Measurements from ENCODE around the gene PPHLN1.
A peak's percentile ranks its signal among the peaks of the same experiment; 100 is the strongest.
"Not testable (repeated sequence)": the region's sequence is repeated elsewhere in the genome, so short reads cannot be mapped to it uniquely, and the experiment has no call there.

The PPHLN1 gene

DNA sequence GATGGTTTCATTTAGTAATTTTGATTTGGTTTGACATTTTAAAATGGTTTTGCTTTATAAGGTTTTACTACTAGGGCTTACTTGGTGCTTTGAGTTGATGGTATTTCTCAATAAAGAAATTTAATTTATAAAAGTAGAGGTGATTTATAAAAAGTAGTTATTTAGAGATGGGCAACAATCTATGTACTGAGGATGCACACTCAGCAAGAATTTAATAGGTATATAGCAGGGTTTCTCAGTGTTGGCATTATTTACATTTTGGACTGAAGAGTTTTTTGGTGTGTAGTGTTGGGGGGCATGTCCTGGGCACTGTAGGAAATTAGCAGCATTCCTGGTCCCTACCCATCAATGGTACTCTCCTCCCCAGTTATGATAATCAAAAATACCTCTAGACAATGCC is 47.7 kb downstream of the PPHLN1 start:
- DNase-seq = no peak

DNA sequence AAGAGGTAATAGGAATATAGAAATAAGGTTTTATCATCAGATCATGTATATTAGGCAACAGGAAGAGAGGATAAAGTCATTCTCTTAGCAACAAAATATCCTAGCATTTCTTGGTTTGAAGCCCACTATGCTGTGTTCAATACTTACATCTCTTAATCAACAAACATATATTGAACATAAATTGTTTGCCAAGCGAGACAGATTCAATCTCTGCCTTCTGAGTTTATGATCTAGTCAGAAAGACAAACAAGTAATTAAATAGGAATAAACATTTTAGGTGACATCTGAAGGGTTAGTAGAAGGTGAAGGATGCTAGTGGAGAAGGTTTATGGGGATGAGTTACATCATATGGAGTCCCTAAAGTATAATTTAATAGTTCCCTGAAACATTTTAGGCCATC is 54.8 kb downstream of the PPHLN1 start:
- DNase-seq = no peak

DNA sequence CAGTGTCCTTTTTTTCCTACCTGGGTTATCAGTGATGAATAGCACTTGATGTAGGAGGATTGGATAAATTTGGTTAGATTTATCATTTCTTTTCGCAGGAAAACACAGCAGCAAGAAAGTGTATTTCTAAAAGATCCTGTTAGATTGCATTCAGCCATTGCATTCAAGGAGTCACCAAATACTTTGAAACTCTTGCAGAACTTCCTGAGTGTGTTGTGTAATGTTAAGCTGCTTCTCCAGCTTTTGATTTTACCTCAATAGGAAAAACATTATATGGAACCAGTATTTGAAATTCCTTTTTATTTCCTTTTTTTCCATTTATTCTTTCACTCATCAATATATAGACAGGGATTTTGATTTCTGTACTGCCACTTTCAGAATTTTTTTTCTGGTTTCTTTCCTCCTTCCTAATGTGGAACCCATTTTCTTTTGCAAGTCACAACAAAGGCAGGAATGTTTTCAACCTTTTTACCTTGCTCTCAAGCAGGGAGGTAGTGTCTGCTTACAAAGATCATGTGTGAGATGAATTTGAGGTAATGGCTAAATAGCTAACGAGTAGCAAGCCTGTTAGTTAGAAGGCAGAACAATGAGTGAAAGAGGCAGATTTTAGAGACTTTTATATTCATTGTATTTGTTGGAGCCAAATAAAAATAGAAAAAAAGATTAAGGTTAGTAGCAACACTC is 56.2 kb downstream of the PPHLN1 start:
- DNase-seq = no peak

DNA sequence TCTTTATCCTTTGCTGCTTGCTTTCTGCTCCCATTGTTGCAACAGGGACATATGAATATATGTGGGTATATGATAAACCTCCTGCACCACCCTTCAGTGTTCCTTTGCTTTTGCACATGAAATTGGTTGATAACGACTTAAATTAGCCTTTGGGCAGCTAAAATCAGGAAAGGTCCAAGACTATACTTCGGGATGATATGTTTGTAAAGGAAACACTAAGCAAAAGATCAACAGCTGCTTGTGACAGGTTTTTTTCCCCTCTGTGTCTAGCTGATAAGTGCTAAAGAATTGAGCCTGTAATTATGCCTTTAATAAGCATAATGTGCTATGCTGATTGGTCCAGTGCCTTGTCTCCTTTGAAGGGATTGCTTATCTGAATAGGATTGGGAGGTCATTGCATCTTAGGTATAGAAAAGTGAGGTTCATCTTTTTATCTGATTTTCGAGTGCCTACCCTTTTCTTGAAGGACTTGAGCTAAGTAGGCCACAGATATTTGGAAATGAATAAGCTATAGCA is 59.4 kb downstream of the PPHLN1 start:
- no peak for DNase-seq

DNA sequence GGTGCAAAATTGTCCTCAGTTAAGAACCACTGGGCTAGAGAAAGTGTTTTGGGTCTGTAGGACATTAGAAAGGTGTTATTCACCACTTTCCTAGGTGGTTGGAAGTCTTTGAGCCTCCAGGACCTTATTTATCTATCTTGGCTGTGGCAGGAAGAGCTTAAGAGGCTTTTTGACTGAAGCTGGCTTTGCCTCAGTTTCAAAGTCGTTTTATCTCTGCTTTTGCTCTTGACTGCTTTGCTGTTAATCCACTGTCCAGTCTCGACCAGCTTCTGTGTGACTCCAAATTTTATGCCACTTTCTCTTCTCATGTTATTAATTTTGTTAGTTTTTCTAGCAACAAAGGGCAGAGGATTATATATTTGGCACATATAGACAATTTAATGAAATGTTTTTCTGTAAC is 60.3 kb downstream of the PPHLN1 start:
- no peak for DNase-seq

DNA sequence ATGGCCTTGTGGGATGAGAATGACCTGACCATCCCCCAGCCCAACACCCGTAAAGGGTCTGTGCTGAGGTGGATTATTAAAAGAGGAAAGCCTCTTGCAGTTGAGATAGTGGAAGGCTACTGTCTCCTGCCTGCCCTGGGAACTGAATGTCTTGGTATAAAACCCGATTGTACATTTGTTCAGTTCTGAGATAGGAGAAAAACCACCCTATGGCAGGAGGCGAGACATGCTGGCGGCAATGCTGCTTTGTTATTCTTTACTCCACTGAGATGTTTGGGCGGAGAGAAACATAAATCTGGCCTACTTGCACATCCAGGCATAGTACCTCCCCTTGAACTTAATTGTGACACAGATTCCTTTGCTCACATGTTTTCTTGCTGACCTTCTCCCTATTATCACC is 62.1 kb downstream of the PPHLN1 start:
- DNase-seq = not testable (repeated sequence)

DNA sequence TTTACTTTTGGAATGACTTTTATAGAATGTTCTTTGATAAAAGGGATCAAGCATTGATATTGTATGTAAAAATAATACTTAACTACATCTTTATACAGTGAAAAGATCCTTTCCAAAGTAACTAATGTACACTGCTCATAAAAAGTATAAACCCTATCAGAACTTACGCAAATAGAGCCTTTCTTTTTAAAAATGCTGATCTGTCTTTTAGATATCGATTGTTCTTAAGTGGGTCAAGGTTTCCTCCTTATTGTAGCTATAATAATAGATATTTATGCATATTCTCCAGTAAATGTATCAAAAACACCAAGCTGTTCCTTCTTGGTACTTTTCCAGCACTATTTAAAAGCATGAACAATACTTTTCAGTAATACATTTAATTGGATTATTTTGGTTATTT is 68.5 kb downstream of the PPHLN1 start:
- DNase-seq = no peak

DNA sequence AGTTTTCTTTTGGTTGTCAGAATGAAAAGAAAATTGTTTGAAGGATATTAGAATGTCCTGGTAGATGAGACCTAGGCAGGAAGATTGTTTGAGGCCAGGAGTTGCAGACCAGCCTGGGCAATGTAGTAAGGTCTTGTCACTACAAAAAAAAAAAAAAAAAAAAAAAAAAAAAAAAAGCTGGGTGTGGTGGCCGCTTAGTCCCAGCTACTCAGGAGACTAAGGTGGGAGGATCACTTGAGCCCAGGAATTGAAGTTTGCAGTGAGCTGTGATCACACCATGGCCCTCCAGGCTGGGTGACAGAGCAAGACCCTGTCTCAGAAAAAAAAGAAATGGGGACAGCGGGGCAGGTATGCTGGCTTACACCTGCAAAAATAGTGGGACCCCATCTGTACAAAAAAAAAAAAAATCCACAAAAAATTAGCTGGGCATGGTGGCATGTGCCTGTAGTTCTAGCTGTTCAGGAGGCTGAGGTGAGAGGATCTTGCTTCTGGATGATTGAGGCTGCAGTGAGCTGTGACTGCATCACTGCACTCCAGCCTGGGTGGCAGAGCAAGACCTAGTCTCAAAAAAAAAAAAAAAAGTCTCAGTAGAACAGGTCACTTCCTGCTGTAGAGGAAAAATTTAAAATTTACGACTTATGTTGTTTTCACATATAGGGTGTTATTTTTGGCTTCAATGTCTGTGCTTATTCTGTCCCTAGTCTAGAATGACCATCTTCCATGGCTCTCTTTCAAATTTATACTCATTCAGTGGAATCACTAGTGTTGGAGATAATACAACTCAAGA is 70.7 kb downstream of the PPHLN1 start:
- DNase-seq = no peak

DNA sequence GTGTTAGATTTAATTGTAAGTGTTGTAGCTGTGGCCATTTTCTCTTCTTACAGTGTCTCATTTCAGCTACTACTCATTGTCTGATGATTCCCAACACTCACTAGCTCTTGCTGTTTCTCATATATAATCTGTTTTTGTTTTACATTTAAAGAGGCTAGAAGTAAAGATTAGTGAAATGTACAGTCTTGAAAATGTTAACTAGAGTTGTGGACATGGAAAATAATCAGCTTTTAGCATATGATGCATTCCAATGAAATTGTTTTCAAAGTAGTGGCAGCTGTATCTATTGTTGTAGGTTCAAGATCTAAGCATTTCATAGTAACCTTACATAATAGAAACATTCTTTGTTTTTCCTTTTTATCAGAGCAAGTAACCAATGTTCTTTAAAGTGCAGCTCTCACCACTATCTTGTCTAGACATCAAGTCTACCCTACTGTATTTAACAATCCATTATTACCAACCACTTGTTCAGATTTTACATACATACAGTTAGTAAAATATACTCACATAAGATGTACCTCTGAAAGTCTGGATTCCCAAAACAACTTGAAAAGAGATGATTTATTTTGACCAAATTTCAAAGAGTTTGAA is 76.9 kb downstream of the PPHLN1 start:
- DNase-seq = no peak

DNA sequence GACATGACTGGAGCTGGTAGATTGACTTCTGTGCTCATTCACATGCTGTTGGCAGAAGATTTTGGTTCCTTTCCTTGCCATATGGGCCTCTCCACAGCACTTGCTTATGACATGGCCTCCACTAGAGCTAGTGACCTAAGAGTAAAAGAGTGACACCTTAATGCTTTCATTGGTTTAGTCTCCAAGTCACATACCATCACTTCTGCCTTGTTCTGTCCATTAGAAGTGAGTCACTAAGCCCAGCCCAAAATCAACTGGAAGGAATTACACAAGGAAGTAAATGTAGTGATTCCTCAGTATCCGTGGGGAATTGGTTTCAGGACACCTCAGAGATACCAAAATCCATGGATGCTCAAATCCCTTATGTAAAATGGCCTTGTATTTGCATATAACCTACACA is 81.3 kb downstream of the PPHLN1 start:
- DNase-seq = no peak

DNA sequence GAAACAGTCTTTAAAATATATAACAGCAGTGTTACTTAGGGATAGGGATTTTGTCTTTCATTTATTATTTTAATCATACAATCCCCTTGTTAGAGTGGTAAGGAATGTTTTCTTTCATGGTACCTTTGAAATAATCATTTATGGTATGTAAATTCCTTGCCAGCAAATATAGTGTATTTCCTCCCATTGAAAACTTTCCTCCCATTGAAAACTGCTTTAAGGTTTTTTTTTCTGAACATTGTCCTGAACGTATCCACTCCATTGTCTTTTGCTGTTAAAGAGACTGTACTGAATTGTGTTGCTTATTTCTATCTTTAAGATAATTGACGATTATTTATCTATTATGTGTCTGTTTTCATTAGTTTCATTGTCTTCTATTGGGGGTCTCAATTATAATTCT is 83.5 kb downstream of the PPHLN1 start:
- no peak for DNase-seq

DNA sequence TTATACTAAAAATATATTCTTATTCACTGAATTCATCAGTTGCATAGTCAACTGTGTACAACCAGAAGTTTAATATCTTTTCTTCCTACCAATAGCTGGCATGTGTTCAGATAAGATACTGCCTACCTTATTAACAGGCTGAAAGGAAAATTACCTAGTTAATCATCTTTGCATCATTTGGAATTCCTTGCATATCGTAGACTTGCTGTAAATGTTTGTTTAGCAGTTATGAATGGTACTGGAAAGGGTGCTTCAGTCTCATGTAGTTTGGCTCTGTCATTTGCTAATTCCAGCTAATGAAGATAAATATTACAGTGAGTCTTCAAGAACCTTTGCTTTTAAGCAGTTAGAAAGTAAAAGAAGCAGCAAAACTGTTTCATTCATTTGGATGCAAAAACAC is 84.4 kb downstream of the PPHLN1 start:
- DNase-seq = no peak

DNA sequence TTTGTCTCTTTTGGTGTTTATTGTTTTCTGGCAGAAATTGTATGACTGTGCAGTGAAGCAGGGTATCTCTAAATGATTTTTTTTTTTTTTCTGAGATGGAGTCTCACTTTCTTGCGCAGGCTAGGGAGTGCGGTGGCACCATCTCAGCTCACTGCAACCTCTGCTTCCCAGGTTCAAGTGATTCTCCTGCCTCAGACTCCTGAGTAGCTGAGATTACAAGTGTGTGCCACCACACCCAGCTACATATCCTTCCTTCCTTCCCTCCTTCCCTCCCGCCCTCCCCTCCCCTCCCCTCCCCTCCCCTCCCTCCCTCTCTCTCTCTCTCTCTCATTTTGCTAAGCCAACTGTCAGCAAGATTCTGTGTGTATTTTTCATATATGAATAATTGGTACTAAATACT is 94.4 kb downstream of the PPHLN1 start:
- DNase-seq = no peak

DNA sequence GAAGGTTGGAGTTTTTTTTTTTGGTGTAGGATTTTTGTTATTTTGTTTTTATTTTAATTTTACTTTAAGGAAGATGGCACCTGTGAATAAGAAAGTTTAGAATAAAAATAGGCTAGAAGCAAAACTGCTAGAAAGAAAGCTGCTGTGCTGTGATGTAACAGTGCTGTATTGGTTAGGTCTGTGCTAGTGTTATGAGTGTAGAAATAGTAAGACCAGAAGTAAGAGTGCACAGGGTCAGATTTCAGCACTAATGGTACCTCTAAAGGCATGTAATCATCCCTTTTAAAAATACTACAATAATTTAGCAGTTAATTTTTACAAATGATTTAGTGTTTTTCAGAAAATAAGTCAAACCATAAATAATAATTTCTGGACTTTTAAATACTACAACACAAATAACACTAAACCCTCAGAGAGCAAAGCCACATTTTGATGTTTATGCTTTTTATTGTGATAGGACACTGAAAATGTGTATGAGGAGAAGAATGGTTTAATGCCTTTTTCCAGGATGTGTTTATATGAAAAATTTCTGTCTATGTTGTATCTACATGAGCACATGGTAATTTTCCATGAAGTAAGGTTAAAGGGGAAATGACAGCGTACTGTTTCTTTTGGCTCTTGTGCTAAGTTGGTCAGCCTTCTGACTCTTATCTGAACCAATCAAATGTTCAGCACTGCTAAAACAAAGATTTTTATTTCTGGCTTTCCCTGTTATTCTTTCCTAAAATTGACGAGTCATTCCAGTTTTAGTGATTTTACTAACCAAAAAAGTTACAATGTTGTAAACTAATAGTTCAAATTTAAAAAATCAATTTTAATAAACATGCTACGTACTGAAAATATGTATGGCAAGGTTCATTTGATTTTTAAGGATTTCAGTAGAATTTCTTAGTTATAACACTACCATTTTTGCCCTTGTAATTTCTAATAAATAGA is 96.1 kb downstream of the PPHLN1 start:
- DNase-seq = peak in 1 of 5 donors; percentile 13

DNA sequence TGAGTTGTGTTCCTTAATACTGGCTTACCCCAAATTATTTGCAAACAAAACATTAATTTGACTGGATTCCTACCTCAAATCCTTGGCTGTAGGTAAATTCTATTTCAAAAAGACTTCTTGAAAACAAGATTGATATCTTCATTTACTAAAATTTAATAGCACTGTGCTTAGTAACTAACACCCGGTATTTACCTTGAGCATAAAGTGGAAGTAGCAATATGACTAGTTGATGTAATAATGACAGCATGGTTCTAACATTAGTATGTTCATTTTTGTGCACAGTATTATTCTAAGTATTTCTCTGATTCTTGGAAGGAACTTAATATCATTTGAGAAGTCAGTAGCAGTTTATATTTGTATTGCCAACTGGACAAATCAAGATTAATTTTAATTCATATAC is 96.8 kb downstream of the PPHLN1 start:
- DNase-seq = no peak

DNA sequence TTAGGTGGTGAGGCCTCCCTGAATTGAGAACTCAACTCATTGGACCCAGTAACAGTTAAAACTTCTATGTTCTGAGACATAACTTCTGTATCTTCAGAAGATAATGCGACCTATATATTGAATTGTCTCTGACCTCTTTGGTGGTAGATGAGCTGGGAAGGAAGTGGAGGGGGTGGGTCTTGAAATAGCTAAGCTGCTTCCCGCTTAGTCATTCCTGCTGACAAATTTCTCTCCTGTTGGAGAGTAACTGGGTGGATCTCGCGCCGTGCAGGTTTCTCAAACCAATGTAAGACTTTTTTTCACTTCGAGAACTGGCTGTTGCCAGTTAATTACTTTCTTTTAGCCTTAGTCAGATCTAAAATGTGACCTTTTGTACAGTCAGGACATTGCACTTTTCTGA is 100.8 kb downstream of the PPHLN1 start:
- peak in 1 of 5 donors; percentile 25 for DNase-seq

DNA sequence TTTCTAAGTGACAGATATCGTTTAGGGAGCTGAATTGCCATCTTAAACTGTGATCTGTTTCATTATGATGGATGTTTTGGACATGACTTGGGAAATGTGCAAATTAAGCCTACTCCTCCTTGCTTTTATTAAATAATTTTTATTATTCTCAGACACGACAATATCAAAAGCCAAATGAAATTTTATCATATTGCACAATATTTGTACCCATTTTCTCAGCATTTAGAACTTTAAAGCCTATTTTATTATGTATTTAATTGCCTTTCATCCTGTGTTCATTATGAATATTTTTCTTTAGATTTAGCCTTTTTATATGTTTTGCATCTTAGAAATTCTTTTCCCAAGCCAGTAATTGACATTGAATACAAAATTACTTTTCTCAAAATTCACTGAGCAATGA is 102.9 kb downstream of the PPHLN1 start:
- DNase-seq = no peak

DNA sequence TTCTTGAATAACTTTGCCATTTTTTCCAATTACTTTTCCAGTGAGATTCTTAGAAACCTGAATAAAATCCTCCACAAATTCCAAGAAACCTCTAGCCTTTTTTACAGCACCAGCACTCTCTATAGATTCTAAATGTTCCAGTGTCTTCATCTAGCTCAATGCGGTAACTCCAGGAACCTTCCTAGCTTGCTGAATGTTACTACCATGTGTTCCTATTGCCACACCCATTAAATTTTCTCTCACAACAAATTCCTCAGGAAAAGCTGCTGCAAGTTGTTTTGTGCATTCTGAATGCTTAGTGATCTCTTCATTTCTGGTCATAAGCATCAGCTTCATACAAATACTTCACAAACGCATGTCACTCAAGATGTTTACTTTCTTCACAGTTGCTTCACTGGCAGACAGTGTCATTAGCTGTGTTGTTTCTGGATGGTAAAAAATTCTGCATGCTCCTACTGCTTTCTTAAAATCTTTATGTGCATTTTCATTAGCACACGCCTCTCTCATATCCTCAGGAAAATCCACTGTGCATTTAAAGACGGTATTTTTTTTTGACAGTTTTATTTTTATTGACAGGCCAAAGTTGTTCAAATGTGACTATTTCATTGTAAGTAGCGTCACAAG is 106.7 kb downstream of the PPHLN1 start:
- no peak for DNase-seq

DNA sequence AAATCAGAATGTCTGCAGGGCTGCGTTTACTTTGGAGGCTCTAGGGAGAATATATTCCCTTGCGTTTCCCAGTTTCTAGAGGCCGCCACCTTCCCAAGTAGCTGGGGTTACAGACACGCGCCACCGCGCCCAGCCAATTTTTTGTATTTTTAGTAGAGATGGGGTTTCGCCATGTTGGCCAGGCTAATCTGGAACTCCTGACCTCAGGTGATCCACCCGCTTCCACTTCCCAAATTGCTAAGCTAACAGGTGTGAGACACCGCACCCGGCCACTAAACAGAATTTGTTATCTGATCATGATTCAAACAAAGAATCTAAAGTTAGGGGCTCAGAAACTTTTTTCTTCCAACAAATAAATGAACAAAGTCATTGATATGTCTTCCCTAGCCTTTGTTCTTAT is 114.6 kb downstream of the PPHLN1 start:
- no peak for DNase-seq

DNA sequence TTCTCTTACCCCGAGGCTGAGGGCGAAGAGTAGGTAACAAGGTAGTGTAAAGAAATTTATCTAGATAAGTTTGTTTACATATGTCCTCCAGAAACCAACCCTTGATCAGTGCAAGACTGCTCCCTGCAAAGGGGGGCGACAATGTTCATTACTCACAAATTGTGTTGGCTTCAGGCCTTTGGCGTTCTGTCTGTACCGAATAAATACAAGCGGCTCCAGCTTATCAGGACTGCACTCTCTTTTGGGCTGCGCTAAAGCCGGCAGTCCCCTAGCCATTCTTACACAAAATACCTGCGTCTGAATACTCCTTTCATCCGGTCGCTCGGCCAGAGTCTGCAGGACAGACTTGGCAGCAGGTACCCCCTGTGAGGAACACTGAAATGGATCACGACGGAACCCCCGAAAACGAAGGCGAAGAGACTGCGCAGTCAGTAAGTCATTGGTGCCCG is 116.4 kb downstream of the PPHLN1 start:
- DNase-seq = no peak

DNA sequence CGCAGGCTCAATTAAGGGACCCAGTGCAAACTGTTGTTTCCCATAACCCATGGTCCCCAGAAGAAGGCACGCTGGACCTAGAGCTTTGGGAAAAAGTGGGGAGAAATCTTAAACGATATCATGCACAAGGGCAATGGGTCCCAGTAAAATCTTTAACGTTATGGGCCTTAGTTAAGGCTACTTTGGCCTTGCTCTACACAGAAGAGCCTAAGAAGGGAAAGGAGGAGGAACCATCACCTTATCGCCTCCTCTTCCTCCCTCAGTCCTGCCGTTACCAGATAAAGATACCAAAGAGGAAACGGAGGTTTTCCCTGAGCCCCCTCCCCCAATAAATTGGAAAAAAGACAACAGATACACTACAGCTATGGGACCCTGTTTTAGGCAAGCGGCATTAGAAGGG is 116.9 kb downstream of the PPHLN1 start:
- no peak for DNase-seq

All from T-helper 1 cell (primary cell).